NT2/D1 (cell line): Measurements from ENCODE around the gene NSMF.

Source experiments
- SUZ12 ChIP-seq: IDR thresholded peaks from 2 replicates; pipeline ENCODE4 v1.6.1; 2011; ENCODE audit not compliant: insufficient read length, insufficient read depth; ENCODE audit errors: extremely low read depth
- YY1 ChIP-seq: IDR thresholded peaks from 2 replicates; pipeline ENCODE4 v1.6.1; 2011; ENCODE audit not compliant: insufficient read length, insufficient read depth

GRCh38 chr9:137406876-137407589 is 52.1 kb downstream of the NSMF start:
- TF ChIP-seq SUZ12 (no peak), YY1 (no peak)
